Right hindlimb (tissue), 1 donor: Measurements from ENCODE around the gene LHX1.

Source experiments
- DNase-seq: peaks from one replicate; pipeline ENCODE4 v3.0.0-alpha.2; 2018

Gene LHX1

DNA sequence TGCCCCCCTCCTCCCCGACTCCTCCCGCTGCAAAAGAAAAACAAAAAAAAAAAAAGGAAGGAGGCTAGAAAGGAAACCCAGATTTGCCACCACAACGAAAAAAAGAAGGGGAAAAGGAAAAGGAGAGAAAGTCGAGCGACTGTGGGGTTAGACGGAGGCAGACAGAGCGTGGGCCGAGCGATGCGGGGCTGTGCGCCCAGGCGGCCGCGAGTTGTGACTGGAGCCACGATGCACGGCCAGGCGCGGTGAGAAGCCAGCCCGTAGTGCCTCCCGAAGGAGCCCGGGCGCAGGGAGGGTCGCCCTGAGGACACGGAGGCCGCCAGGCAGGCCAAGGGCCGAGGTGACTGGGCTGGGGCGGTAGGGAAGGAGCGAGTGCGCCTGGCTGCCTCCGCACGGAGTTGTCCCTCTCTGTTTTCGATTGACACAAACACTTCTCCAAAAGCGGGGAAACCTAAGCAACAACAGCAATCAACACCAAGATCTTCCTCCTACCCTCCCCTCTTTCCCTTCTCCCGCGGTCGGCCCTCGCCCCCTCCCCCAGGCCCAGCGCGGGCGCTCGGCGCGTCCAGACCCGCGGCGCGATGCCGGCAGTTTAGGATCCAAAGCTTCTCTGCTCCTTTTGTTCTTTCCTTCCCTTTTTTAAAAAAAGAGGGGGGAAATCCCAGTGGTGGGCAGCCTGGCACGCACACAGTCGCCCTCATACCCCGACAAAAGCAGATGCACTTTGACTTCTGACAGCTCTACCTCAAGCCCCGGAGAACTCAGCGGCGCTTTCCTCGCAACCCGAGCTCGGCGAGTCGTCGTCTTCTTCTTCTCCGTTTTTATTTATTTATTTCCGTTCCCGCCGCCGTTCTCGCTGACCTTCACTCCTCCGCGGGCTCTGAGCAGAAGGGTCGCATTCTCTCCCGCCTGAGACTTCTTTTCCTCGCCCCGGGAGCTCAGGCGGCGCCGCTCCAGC is at the start of gene LHX1:
Gene LHX1, plus strand, starts transcription at position 475 of the 958 bp plus-strand sequence. CDS start 723 bp downstream, outside the sequence.
- DNase-seq, result no peak

DNA sequence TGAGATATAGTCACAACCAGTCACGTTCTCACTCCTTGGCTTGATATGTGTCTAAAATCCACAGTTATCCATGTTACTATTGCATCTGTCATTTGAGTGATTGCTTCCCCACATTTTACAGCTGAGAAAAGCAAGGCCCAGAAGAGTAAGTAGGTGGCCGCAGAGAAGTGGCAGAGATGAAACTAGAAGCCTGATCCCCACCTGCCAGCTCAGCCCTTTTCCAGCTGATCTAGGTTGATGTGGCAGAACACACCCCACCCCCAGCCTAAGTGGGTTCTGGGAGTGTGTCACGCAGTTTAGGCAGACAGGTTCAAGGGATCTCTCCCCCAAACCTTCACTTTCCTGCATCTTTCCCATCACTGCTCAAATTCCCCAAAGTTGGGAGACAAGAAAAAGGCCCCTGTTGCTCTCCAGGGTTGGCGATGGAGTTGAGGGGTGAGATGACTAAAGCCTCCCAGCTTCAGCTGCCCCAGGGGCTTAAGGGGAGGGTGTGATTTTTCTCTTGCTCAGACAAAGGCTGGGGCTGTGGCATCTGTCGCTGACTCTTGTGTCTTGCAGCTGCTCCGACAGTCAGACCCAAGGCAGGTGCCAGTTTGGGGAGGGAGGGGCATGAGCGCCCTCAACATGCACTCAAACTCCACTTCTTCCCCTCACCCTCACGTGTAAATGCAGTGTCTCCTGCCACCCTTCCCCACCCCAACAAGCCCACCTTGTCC is 48.9 kb upstream of the LHX1 start:
- DNase-seq, result peak; percentile 72

DNA sequence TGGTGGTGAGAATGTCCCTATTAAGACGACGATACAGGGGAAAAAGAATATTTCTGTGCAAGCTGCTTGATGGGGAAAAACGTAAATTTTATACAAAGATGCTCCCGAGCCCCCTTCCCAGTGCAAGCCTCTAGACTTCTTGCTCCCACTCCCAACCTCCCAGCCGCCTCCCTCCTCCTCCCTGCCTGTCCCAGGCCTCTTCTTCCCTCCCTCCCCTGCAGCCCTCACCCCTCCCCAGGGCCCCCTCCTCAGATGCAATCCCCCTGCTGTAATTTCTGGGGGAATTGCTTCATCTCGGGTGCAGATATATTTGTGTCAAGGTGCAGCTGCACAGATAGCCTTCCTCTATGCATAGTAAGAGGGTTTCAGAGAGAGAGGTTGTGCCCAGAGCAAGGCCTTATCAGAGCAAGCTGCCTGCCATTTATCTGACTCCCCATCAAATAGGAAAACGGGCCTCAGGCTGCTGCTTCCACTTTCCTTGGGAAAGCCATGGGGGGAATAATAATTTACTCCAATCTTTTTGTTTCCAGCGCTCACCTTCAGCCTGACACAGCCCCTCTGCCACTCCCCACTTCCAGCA is 47.4 kb upstream of the LHX1 start:
- DNase-seq, result no peak

- DNase-seq, result no peak
Observed at GRCh38 chr17:36890398-36891168, 46.7 kb upstream of the LHX1 start.

GRCh38 chr17:36892112-36892838 is 45.0 kb upstream of the LHX1 start:
- DNase-seq, result no peak

- DNase-seq, result no peak
Observed at GRCh38 chr17:36894177-36894576, 43.1 kb upstream of the LHX1 start.

DNA sequence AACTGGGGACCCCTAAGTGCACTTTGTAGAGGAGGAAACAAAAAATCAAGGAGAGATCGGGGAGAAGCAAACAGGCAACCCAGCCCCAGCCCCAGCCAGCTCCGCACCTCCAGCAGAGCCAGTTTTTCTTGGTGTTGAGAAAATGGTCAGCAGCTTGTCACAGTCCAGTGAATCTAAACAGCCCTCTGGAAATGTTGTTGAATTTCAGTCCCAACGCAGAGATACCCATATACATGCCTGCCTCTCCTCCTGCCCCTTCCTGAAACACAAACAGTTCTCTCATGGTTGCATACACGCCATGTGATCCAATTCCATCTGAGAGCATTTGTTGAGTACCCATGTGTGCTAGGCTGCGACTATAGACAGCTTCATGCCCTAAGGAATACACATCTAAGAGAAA is 42.4 kb upstream of the LHX1 start:
- no peak for DNase-seq

- DNase-seq, result no peak
Observed at GRCh38 chr17:36899250-36900159, 37.8 kb upstream of the LHX1 start.

DNA sequence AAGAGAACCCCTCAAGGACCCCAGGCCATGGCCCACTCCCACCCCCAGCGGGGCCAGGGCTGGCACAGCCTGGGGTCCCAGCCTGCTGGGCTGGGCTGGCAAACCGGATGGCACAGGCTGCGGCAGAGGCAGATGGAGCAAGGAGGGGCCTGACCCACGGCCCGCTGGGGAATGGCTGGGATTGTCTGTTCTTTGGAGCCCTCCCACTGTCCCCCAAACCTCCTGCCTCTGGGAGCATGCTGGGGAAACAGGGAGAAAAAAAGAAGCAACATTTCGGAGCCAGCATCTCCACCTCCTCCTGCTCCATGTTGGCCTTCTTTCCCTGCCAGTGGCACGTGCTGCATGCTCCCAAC is 37.1 kb upstream of the LHX1 start:
- no peak for DNase-seq

DNA sequence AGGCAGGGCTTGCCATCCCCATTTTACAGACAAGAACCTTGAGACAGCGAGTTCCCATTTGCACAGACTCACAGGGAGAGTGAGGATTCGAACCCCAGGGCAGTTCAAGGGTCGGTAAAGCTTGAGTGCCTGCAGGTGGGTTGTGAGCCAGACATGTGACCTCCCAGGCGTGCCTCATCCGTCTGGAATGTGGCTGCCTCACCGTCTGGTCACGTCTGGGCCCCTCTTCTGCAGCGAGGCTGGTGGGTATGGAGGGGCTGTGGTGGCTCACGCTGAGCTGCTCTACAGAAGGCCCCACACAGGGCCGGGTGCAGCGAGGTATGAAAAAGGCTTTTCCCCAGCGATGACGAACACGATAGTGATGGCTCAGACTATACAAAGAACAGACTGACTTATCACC is 35.8 kb upstream of the LHX1 start:
- no peak for DNase-seq

GRCh38 chr17:36907407-36907806 is 29.9 kb upstream of the LHX1 start:
- DNase-seq, result no peak

- no peak for DNase-seq
Observed at GRCh38 chr17:36910513-36910912, 26.8 kb upstream of the LHX1 start.

DNA sequence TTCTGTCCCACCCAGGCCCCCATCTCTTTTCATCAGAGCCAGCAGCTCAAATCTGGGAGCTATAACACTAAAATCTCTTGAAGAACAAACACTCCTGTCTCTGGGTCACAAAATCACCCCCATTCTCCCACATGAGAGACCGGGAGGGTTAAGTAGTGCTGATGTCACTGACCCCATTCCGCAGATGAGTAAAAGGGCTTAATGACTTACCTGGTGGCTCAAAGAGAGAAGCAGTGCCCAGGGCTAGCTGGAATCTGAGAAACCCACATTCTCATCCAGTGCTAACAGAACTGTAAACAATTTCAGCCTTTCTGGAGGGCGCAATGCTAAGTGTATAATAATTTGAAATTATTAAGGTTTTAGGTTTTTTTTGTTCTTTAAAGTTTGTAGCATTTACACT is 26.3 kb upstream of the LHX1 start:
- no peak for DNase-seq

GRCh38 chr17:36913132-36913531 is 24.1 kb upstream of the LHX1 start:
- no peak for DNase-seq

DNA sequence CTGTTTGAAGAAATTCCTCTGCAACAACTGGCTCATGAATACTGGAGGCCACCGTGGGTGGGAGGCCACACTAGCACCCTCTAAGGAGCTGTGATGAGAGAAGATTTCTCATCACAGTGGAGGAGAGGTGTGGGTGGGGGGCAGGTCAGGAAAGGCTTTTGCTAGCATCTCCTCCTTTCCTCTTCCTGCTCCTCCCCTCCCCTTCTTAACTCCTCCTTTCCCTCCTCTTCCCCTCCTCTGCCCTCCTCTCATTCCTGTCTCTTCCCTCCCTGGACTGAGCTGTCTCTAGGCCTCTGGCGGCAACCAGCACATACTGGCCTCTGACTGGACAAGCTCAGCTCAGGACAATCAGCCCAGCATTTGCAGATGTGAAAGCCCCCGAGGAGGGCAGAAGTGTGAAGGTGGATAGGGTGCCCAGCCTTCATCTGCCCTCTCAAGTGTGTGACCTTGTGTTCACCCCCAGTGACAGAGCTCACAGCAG is 19.0 kb upstream of the LHX1 start:
- DNase-seq, result no peak

DNA sequence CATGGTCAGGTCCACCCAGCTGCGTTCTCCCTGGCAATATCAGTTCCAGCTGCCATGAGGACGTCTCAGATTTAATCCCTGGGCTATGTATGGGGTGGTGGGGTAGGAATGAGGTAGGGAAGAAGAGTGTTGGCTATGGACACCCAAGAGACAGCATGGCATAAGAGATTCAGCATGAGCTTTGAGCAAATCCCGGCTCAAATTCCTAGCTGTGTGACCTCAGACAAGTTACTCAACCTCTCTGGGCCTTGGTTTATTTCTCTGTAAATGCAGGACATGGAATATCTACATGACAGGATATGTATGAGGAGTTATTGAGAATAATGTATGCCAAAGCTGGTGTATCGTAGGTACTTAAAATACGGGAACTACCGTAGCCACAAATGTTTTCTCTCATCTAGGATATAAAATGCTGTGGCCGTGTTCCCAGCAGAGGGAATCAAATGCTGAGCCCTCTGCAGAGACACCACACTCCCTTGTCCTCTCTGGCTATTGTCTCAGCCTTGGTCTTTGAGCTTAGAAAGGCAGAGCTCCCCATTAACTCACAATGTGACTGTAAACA is 17.8 kb upstream of the LHX1 start:
- DNase-seq, result no peak

DNA sequence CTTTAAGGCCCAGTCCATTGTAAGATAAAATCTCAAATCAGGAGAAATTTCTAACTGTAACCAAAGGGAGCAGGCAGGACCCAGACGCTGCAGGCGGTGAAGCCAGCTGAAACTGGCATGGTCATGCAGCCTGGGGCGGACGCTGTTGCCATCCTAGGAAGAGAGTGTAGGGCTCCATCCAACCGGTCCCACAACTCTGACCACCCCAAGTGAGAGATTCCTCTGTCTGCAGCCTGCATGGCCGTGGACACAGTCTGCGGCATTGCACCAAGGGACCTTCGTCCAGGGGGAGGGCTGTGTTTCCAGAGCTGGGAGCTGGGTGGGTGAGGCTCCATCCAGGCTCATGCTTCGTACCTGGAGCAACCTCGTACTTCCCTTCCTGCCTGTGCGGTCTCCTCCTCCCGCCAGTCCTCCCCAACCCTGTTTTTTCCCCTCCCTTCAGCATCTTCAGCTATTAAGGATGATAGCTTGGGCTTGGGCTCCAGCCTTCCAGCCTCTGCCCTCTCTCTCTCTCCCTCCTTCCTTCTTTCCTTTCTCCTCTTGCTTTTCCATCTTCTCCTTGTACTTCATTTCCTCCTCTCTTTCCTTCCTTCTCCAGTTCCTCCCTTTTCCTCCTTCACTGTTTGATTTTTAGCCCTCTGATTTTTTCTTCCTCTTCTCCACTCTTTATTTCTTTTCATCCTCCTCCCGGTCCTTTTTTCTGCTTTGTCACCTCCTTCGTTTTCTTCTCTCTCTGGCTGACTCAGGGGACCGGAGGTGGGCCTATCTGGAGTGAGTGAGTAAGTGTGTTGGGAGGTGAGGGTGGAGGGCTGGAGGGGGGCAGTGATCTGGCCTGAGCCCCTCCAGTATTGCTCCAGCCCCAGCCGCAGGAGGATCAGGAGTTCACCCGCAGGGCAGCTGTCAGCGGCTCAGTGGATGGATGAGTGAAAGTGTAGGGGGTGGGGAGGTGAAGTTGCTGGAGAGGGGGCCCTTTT is 17.0 kb upstream of the LHX1 start:
- DNase-seq, result no peak

- DNase-seq, result no peak
Observed at GRCh38 chr17:36921095-36921851, 16.0 kb upstream of the LHX1 start.

DNA sequence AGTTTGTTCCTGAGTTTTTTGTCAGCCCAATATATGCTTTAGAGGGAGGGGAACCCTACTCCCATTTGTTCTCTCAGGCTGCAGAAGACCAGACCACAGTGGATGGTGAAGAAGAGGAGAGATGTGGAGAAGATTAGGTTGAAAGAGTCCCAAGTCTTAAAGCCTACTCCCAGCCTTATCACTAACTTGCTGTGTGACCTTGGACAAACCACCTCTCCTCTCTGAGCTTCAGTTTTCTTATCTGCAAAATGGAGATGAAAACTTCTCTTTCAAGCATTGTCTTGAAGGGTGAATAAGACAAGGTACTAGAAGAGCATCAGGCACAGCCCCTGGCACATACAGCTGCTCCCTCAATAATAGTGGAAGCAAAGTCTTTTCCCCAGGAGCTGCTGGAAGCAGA is 15.1 kb upstream of the LHX1 start:
- no peak for DNase-seq
